SK-N-SH (cell line): ENCODE measurements around the gene TAS2R46.

Experiments
- FOXJ3 ChIP-seq: sonication (generic); formaldehyde crosslinking; IDR thresholded peaks from 2 replicates; pipeline ENCODE4 v1.5.1; 2020; ENCODE audit warnings: mild to moderate bottlenecking, missing genetic modification reagents
- RCOR1 ChIP-seq: fragments of 150-350 bp; IDR thresholded peaks from 2 replicates; pipeline ENCODE4 v1.6.1; 2017; ENCODE audit warnings: antibody characterized with exemption, low read length
- RFX5 ChIP-seq: IDR thresholded peaks from 2 replicates; pipeline ENCODE4 v1.6.1; 2012; ENCODE audit warnings: mild to moderate bottlenecking, improper control_type of control experiment, low read length

GRCh38 chr12:11022520-11022919, 39.6 kb downstream of the TAS2R46 start, which contains the start of gene TAS2R19:
- TF ChIP-seq RCOR1 (no peak), RFX5 (no peak), FOXJ3 (no peak)
